ENCODE data around the gene NDUFS7.

GRCh38 chr19:1399079-1399478 lies 15.4 kb downstream of the NDUFS7 start:
- TF ChIP-seq CTCF (IDR thresholded peaks at IDR 0.05) (no peak), POLR2A (IDR thresholded peaks at IDR 0.05) (no peak)
